Effector memory CD8-positive, alpha-beta T cell (primary cell): Measurements from ENCODE around the gene SUPT7L.

ENCODE experiments used
- ATAC-seq: fragments of 150-1000 bp; cut with Tn5 transposase; replicated peaks from 2 replicates; pipeline ENCODE4 v1.10.0; 2021; ENCODE audit warnings: mild to moderate bottlenecking, moderate library complexity
- DNase-seq, 3 experiments: peaks; one replicate each; pipeline ENCODE4 v3.0.0; 2021
- H3K27ac Mint-ChIP-seq, 2 donors: one replicate each; pipeline ENCODE4 v1.8.0; 2022; ENCODE audit warnings: mild to moderate bottlenecking in 2 of 2, mixed read lengths in 2 of 2, moderate library complexity in 2 of 2
- H3K27me3 Mint-ChIP-seq, 2 donors: one replicate each; pipeline ENCODE4 v1.8.0; 2022; ENCODE audit warnings: mixed read lengths in 2 of 2
- H3K36me3 Mint-ChIP-seq: one replicate; pipeline ENCODE4 v1.8.0; 2022; ENCODE audit warnings: mild to moderate bottlenecking, moderate library complexity, mixed read lengths; ENCODE audit not compliant: insufficient read depth
- H3K4me1 Mint-ChIP-seq, 2 donors: one replicate each; pipeline ENCODE4 v1.8.0; 2022; ENCODE audit warnings: low read depth in 2 of 2, mixed read lengths in 2 of 2
- H3K4me3 Mint-ChIP-seq, 2 donors: one replicate each; pipeline ENCODE4 v1.8.0; 2022; ENCODE audit warnings: mild to moderate bottlenecking in 2 of 2, mixed read lengths in 2 of 2, moderate library complexity in 2 of 2
- H3K9me3 Mint-ChIP-seq, 2 donors: one replicate each; pipeline ENCODE4 v1.8.0; 2022; ENCODE audit warnings: mixed read lengths in 2 of 2

Gene SUPT7L

GRCh38 chr2:27621524-27621923 lies 41.9 kb downstream of the SUPT7L start:
- ATAC-seq: no peak

GRCh38 chr2:27615316-27615715 lies 48.1 kb downstream of the SUPT7L start:
- Mint-ChIP-seq H3K9me3 (no peaks in the 10 kb centered on the region), H3K4me3 (no peak overlapping the region), H3K4me1 (no peaks in the 10 kb centered on the region), H3K36me3 (peaks cover 72% of the 10 kb centered on the region), H3K27ac (no peak overlapping the region), H3K27me3 (no peaks in the 10 kb centered on the region)
- ATAC-seq (no peak), DNase-seq (no peak)

More at GRCh38 chr2:27621524-27621923, 41.9 kb downstream of the SUPT7L start:
- H3K4me3 Mint-ChIP-seq: no peak overlapping the region
- no peak for DNase-seq
- peaks cover 55% of the 10 kb centered on the region for H3K36me3 Mint-ChIP-seq
- H3K27ac Mint-ChIP-seq: no peak overlapping the region
- no peaks in the 10 kb centered on the region for H3K4me1 Mint-ChIP-seq
- H3K9me3 Mint-ChIP-seq: no peaks in the 10 kb centered on the region
- no peaks in the 10 kb centered on the region for H3K27me3 Mint-ChIP-seq

GRCh38 chr2:27613985-27614384 lies 49.4 kb downstream of the SUPT7L start:
- ATAC-seq (no peak), DNase-seq (no peak)
- Mint-ChIP-seq H3K4me3 (no peak overlapping the region), H3K27me3 (no peaks in the 10 kb centered on the region), H3K4me1 (no peaks in the 10 kb centered on the region), H3K36me3 (peaks cover 72% of the 10 kb centered on the region), H3K27ac (no peak overlapping the region), H3K9me3 (no peaks in the 10 kb centered on the region)

GRCh38 chr2:27606611-27607010 lies 56.8 kb downstream of the SUPT7L start:
- ATAC-seq (no peak), DNase-seq (no peak)
- H3K9me3 Mint-ChIP-seq: no peaks in the 10 kb centered on the region
- peaks cover 2 to 4% of the 10 kb centered on the region in 2 donors for H3K4me1 Mint-ChIP-seq
- peaks cover 82% of the 10 kb centered on the region for H3K36me3 Mint-ChIP-seq
- peak overlapping the region in 1 of 2 donors; percentile 33 for H3K27ac Mint-ChIP-seq
- H3K4me3 Mint-ChIP-seq: no peak overlapping the region
- no peaks in the 10 kb centered on the region for H3K27me3 Mint-ChIP-seq
